Smooth muscle cell (in vitro differentiated cells): Measurements from ENCODE around the gene RBM20. TPM values are rescaled to one million over a fixed set of nuclear protein-coding genes. Genes with fewer than 3 reads are reported as not detected.

Experiments
- DNase-seq: peaks from one replicate; lab custom pipeline; 2025; ENCODE audit not compliant: unreplicated experiment; lab: John Stamatoyannopoulos, UW
- H2AFZ ChIP-seq: fragments of 200-600 bp; sonication (generic); 2 replicates; pipeline ENCODE4 v1.6.0; 2016; ENCODE audit warnings: antibody characterized with exemption, low read depth, mild to moderate bottlenecking
- H3F3A ChIP-seq: fragments of 200-600 bp; sonication (generic); 2 replicates; pipeline ENCODE4 v1.6.0; 2017; ENCODE audit warnings: antibody characterized with exemption, low read depth
- H3K27ac ChIP-seq: fragments of 200-600 bp; sonication (generic); 2 replicates; pipeline ENCODE4 v1.5.1; 2016; ENCODE audit warnings: low read depth, mild to moderate bottlenecking
- H3K27me3 ChIP-seq: fragments of 200-600 bp; sonication (generic); 2 replicates; pipeline ENCODE4 v1.6.1; 2016; ENCODE audit warnings: low read depth, mild to moderate bottlenecking
- H3K36me3 ChIP-seq: fragments of 200-600 bp; sonication (generic); 2 replicates; pipeline ENCODE4 v1.5.1; 2016; ENCODE audit warnings: low read depth
- H3K4me1 ChIP-seq: fragments of 200-600 bp; sonication (generic); 2 replicates; pipeline ENCODE4 v1.5.1; 2016; ENCODE audit warnings: low read depth
- H3K4me2 ChIP-seq: fragments of 200-600 bp; sonication (generic); 2 replicates; pipeline ENCODE4 v1.6.0; 2016; ENCODE audit warnings: mild to moderate bottlenecking
- H3K4me3 ChIP-seq: fragments of 200-600 bp; sonication (generic); 2 replicates; pipeline ENCODE4 v1.5.1; 2016; ENCODE audit warnings: mild to moderate bottlenecking
- H3K79me2 ChIP-seq: fragments of 200-600 bp; sonication (generic); 2 replicates; pipeline ENCODE4 v1.6.0; 2016; ENCODE audit warnings: low read depth, mild to moderate bottlenecking
- H3K9ac ChIP-seq: fragments of 200-600 bp; sonication (generic); 2 replicates; pipeline ENCODE4 v1.6.0; 2016; ENCODE audit warnings: low read depth
- H3K9me3 ChIP-seq: fragments of 200-600 bp; sonication (generic); replicated peaks from 2 replicates; pipeline ENCODE4 v1.5.1; 2016; ENCODE audit warnings: low read depth
- H4K20me1 ChIP-seq: fragments of 200-600 bp; sonication (generic); 2 replicates; pipeline ENCODE4 v1.6.0; 2016; ENCODE audit warnings: low read depth
- CTCF ChIP-seq: fragments of 200-600 bp; sonication (generic); IDR thresholded peaks from 2 replicates; pipeline ENCODE4 v1.5.1; 2017; ENCODE audit warnings: borderline replicate concordance, mild to moderate bottlenecking, antibody characterized with exemption; ENCODE audit not compliant: insufficient read depth, poor library complexity, severe bottlenecking
- WGBS: methylation state at CpG from one replicate; pipeline ENCODE4 v1.1.7; 2016; ENCODE audit warnings: low lambda C conversion rate; 5-methylcytosine and 5-hydroxymethylcytosine counted together
- polyA plus RNA-seq: library from polyadenylated mRNA; unstranded; fragments of >200 nt; fragmentation: Nextera tagmentation; extraction: Ambion mirVana; gene quantifications from 2 replicates; pipeline ENCODE4 v1.2.1, GENCODE V29; 2016
- total RNA-seq: library from RNA; depleted of rRNA; stranded (reverse); fragments of >200 nt; gene quantifications from 2 replicates; pipeline ENCODE4 v1.2.3, GENCODE V29; 2014

The RBM20 gene
- total and polyA plus RNA-seq, 2 experiments from 2014 or later, result 0.09 TPM

GRCh38 chr10:110873951-110874350 lies 229.8 kb downstream of the RBM20 start:
- no peak for TF ChIP-seq CTCF
- H3K9ac ChIP-seq, result peak overlapping the region; percentile 95
- peak overlapping the region; percentile 96 for H3K4me2 ChIP-seq
- no peak overlapping the region for H3K27ac ChIP-seq
- 89% methylated on average over 2 of the region's 2 CpGs for WGBS
- no peaks in the 10 kb centered on the region for H3K27me3 ChIP-seq
- H3F3A ChIP-seq, result no peaks in the 10 kb centered on the region
- peaks cover 56% of the 10 kb centered on the region for H4K20me1 ChIP-seq
- no peak for DNase-seq
- H3K4me3 ChIP-seq, result peak overlapping the region; percentile 79
- no peaks in the 10 kb centered on the region for H3K9me3 ChIP-seq
- H3K79me2 ChIP-seq, result peaks cover 59% of the 10 kb centered on the region
- no peaks in the 10 kb centered on the region for H3K36me3 ChIP-seq
- H2AFZ ChIP-seq, result no peak overlapping the region
- H3K4me1 ChIP-seq, result peaks cover 27% of the 10 kb centered on the region

- Histone ChIP-seq H3K4me2 (no peak overlapping the region), H3K27me3 (no peaks in the 10 kb centered on the region), H3K4me3 (peak overlapping the region; percentile 79), H3K9ac (no peak overlapping the region), H3F3A (no peaks in the 10 kb centered on the region), H4K20me1 (peaks cover 61% of the 10 kb centered on the region), H3K27ac (no peak overlapping the region), H3K4me1 (peaks cover 23% of the 10 kb centered on the region), H3K79me2 (peaks cover 62% of the 10 kb centered on the region), H3K36me3 (no peaks in the 10 kb centered on the region), H2AFZ (no peak overlapping the region), H3K9me3 (no peaks in the 10 kb centered on the region)
- no peak for TF ChIP-seq CTCF
- no peak for DNase-seq
- 87% methylated on average over 2 of the region's 2 CpGs for WGBS
These were observed 231.9 kb downstream of the RBM20 start for GRCh38 chr10:110876000-110876399.

GRCh38 chr10:110876788-110877187 lies 232.7 kb downstream of the RBM20 start:
- 96% methylated on average over 1 of the region's 1 CpG for WGBS
- peaks cover 62% of the 10 kb centered on the region for H3K79me2 ChIP-seq
- H3K4me2 ChIP-seq, result no peak overlapping the region

More at GRCh38 chr10:110876788-110877187, 232.7 kb downstream of the RBM20 start:
- no peak for TF ChIP-seq CTCF
- no peaks in the 10 kb centered on the region for H3K36me3 ChIP-seq
- no peak overlapping the region for H3K27ac ChIP-seq
- H3K9me3 ChIP-seq, result no peaks in the 10 kb centered on the region
- peak overlapping the region; percentile 79 for H3K4me3 ChIP-seq
- H3K27me3 ChIP-seq, result no peaks in the 10 kb centered on the region
- H3K9ac ChIP-seq, result no peak overlapping the region
- no peaks in the 10 kb centered on the region for H3F3A ChIP-seq
- H2AFZ ChIP-seq, result no peak overlapping the region
- peaks cover 20% of the 10 kb centered on the region for H3K4me1 ChIP-seq
- peaks cover 67% of the 10 kb centered on the region for H4K20me1 ChIP-seq
- DNase-seq, result no peak
